Measurements from ENCODE around the gene PDE3A. TPM values are rescaled to one million over a fixed set of nuclear protein-coding genes. Genes with fewer than 3 reads are reported as not detected.

Gene PDE3A
- total and polyA plus RNA-seq, 2 of the 4 experiments (the other 2 are of a cell fraction) = 0.09 to 0.18 TPM

- Histone ChIP-seq H3K14ac (replicated peaks; ENCODE audit: low read depth, low read length) (no peak overlapping the region), H4K91ac (ENCODE audit: insufficient read depth, low read depth, low read length) (no peak overlapping the region), H3K23ac (ENCODE audit: low read depth, low read length) (no peak overlapping the region), H2BK15ac (ENCODE audit: low read depth, low read length) (no peak overlapping the region), H2AFZ (replicated peaks; ENCODE audit: low read length, poor library complexity) (no peak overlapping the region), H4K20me1 (ENCODE audit: insufficient read depth, low read length) (no peaks in the 10 kb centered on the region), H2AK9ac (replicated peaks; ENCODE audit: low read depth, low read length, poor library complexity) (no peak overlapping the region), H3K9ac (ENCODE audit: low read depth, low read length) (no peak overlapping the region), H3K36me3 (ENCODE audit: control insufficient read depth, insufficient read depth, low read length) (no peaks in the 10 kb centered on the region; the same call in 1 of the 2 replicates), H4K8ac (ENCODE audit: low read depth in 2 of 2, low read length in 2 of 2) (no peak overlapping the region), H3K56ac (ENCODE audit: extremely low read depth, insufficient read depth, low read length) (no peak overlapping the region), H3K9me3 (ENCODE audit: control insufficient read depth, insufficient read depth, low read length) (no peaks in the 10 kb centered on the region), H3K4me3 (ENCODE audit: insufficient read depth, low read depth, low read length) (no peak overlapping the region), H3K79me1 (ENCODE audit: low read depth in 1 of 2, low read length in 2 of 2) (no peaks in the 10 kb centered on the region; a peak in 1 of 4 replicates), H2BK20ac (ENCODE audit: low read depth, low read length) (no peak overlapping the region), H3K4ac (ENCODE audit: low read depth, low read length) (no peak overlapping the region), H2BK5ac (ENCODE audit: low read depth, low read length, poor library complexity, severe bottlenecking) (no peak overlapping the region), H2AK5ac (ENCODE audit: low read depth, low read length) (no peak overlapping the region), H3K9me1 (ENCODE audit: insufficient read depth, low read length) (no peaks in the 10 kb centered on the region), H3K27ac (ENCODE audit: insufficient read depth, low read length) (no peak overlapping the region), H4K5ac (ENCODE audit: low read depth, low read length) (no peak overlapping the region), H2BK120ac (ENCODE audit: low read depth, low read length) (no peak overlapping the region), H3K18ac (ENCODE audit: low read depth, low read length) (no peak overlapping the region), H3K4me2 (ENCODE audit: low read depth, low read length) (peak overlapping the region; percentile 66; the same call in 1 of the 2 replicates), H3K4me1 (ENCODE audit: control insufficient read depth, insufficient read depth, low read length) (peaks cover 2% of the 10 kb centered on the region), H3K27me3 (ENCODE audit: control insufficient read depth, insufficient read depth, low read length) (no peaks in the 10 kb centered on the region)
- ATAC-seq (ENCODE audit: low read depth) = peak; percentile 40; the same call in 1 of the 2 replicates
- in situ Hi-C loops (cut with MboI; ENCODE audit: low sequenced_read_pairs) = no loop called here
- TF ChIP-seq FOS (IDR thresholded peaks at IDR 0.05; ENCODE audit: low read depth, low read length) (no peak), CHD1 (IDR thresholded peaks at IDR 0.05; ENCODE audit: low read depth, low read length) (no peak), RCOR1 (IDR thresholded peaks at IDR 0.05; ENCODE audit: insufficient replicate concordance, low read length) (no peak), ELK1 (IDR thresholded peaks at IDR 0.05; ENCODE audit: borderline replicate concordance, low read depth, low read length) (no peak), MAZ (IDR thresholded peaks at IDR 0.05; ENCODE audit: borderline replicate concordance, low read depth, low read length) (no peak), BHLHE40 (IDR thresholded peaks at IDR 0.05; ENCODE audit: low read depth, low read length) (no peak), RFX5 (IDR thresholded peaks at IDR 0.05; ENCODE audit: low read depth, low read length) (no peak), CTCF (conservative IDR thresholded peaks at IDR 0.05; ENCODE audit: low read depth, low read length) (no peak), MAFK (IDR thresholded peaks at IDR 0.05; ENCODE audit: low read depth, low read length) (no peak), MXI1 (IDR thresholded peaks at IDR 0.05; ENCODE audit: borderline replicate concordance, low read depth, low read length) (no peak), NFE2L2 (IDR thresholded peaks at IDR 0.05; ENCODE audit: low read depth, low read length) (no peak), RAD21 (IDR thresholded peaks at IDR 0.05; ENCODE audit: low read length) (no peak), POLR2A (IDR thresholded peaks at IDR 0.05; ENCODE audit: low read depth, low read length) (no peak), CEBPB (IDR thresholded peaks at IDR 0.05; ENCODE audit: low read depth, low read length) (no peak), USF2 (IDR thresholded peaks at IDR 0.05; ENCODE audit: low read depth, low read length) (no peak), SMC3 (IDR thresholded peaks at IDR 0.05; ENCODE audit: low read depth, low read length) (no peak)
- intact Hi-C loops (cut with micrococcal nuclease) = no loop called here
- WGBS, 2 experiments (ENCODE audit: extremely low coverage in 2 of 2, insufficient read length in 1 of 2) = no CpG with 5 or more reads among the region's 3 CpGs
- BruUV-seq (replicated peaks) = no TSS peak
- ChIA-PET CTCF (no interaction called here), POLR2A (ENCODE audit: unreplicated experiment) (no interaction called here)
- no peak for DNase-seq
- dilution Hi-C loops (cut with HindIII; ENCODE audit: low sequenced_read_pairs, unreplicated experiment) = no loop called here
Measured at GRCh38 chr12:20423557-20423956, 55.2 kb downstream of the PDE3A start.

Data from IMR-90 (cell line).